GM21526 (cell line): ENCODE measurements around the gene TMEM14A.

Experiments
- ATAC-seq: cut with Tn5 transposase; IDR thresholded peaks from one replicate; pipeline ENCODE4 v1.9.1; 2021; ENCODE audit warnings: moderate library complexity; ENCODE audit not compliant: unreplicated experiment, low FRiP score

Gene TMEM14A

GRCh38 chr6:52729576-52729975, 58.7 kb downstream of the TMEM14A start:
- ATAC-seq: no peak

- no peak for ATAC-seq
Observed at GRCh38 chr6:52731719-52732118, 60.8 kb downstream of the TMEM14A start.

DNA sequence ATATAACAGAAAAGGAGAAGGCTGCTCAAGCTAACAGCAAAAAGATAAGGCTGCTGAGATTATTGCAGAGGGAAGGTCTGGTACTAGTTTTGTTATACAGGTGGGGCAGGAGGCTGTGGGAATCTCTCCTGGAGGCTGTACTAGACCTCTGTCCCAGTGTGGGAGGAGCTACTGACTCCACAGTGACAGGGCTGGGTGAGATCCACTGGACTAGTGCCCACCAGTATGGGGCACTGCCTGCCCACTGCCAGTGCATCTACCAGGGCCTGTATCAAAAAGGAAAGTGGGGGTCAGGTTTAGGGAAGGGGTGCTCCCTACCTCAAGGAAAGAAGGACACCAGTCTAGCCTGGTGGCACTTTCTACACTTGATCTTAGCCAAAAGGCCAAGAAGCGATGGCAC, 62.3 kb downstream of the TMEM14A start:
- no peak for ATAC-seq

GRCh38 chr6:52734072-52734471, 63.2 kb downstream of the TMEM14A start:
- ATAC-seq: no peak

GRCh38 chr6:52735071-52735470, 64.2 kb downstream of the TMEM14A start:
- ATAC-seq: no peak

DNA sequence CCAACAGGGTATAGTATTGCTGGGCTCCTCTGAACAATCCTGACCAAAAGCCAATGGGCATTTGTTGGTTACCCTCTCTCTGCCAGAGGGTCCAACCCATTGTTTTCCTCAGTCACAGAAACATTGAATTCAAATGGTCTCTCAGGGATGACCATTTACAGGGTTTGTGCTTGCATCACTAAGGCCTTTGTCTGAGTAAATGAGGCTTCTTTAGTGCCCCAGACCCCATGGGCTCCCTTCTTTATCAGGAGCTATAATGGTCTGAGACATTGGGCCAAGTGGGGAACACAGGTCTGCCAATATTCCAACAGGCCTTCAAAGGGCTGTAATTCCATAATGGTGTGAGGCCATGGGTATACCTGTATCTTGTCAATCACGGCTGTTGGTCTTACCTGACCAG, 65.2 kb downstream of the TMEM14A start:
- ATAC-seq: no peak
